Activated CD4-positive, alpha-beta T cell treated with anti-CD3 and anti-CD28 coated beads for 36 hours (primary cell): ENCODE data around the gene ZNF467. TPM values are rescaled to one million over a fixed set of nuclear protein-coding genes. Genes with fewer than 3 reads are reported as not detected.

ENCODE experiments used
- ATAC-seq: fragments of 200-7000 bp; cut with Tn5 transposase; one replicate; pipeline ENCODE4 v1.10.0; 2021; ENCODE audit warnings: mild to moderate bottlenecking, moderate library complexity
- CTCF ChIA-PET: fragments of 350-600 bp; sonication (Branson Sonifier 250); formaldehyde crosslinking; loops from one replicate; lab custom pipeline; 2021; ENCODE audit warnings: antibody characterized with exemption; lab: Charles Lee
- POLR2A ChIA-PET: fragments of 350-600 bp; sonication (Branson Sonifier 250); formaldehyde crosslinking; loops from one replicate; lab custom pipeline; 2021; ENCODE audit warnings: antibody characterized with exemption, inconsistent platforms; lab: Charles Lee
- DNase-seq: peaks from one replicate; pipeline ENCODE4 v3.0.0-alpha.2; 2020
- H3K27ac Mint-ChIP-seq: one replicate; pipeline ENCODE4 v1.8.0; 2021; ENCODE audit warnings: mixed read lengths
- H3K27me3 Mint-ChIP-seq: one replicate; pipeline ENCODE4 v1.8.0; 2021; ENCODE audit warnings: mixed read lengths
- H3K36me3 Mint-ChIP-seq: one replicate; pipeline ENCODE4 v1.8.0; 2021; ENCODE audit warnings: low read depth, mixed read lengths
- H3K4me1 Mint-ChIP-seq: one replicate; pipeline ENCODE4 v1.8.0; 2021; ENCODE audit warnings: mixed read lengths
- H3K4me3 Mint-ChIP-seq: one replicate; pipeline ENCODE4 v1.8.0; 2021; ENCODE audit warnings: mild to moderate bottlenecking, moderate library complexity, mixed read lengths
- H3K9me3 Mint-ChIP-seq: one replicate; pipeline ENCODE4 v1.8.0; 2021; ENCODE audit warnings: low read depth, mixed read lengths
- intact Hi-C, 2 experiments: fragments of 100-400 bp; cut with DNase I in 1 of 2; cut with micrococcal nuclease in 1 of 2; formaldehyde crosslinking; loops; one replicate each; pipeline versions ENCODE4 v1.14.2 to v1.15.1; 2022 to 2024; cut with DNase I, micrococcal nuclease
- total RNA-seq, 2 experiments: library from RNA; stranded (reverse); gene quantifications; one replicate each; pipeline ENCODE4 v1.2.3, GENCODE V29; 2021

ZNF467 gene
- total RNA-seq, 2 experiments from 2014 or later, result 0.23 to 0.25 TPM

DNA sequence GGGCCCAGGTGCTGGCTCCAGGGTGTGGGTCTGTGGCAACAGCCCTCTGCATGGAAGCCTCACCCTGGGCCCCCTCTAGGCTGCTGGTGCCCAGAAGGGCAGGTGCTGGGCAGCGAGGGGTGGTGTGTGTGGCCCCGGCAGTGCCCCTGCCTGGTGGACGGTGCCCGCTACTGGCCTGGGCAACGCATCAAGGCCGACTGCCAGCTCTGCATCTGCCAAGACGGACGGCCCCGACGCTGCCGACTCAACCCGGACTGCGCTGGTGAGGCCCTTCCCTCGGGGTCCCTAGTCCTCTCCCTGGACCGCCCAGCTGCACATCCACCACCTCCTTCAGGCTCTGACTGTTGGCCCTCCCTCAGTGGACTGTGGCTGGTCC, 18.8 kb upstream of the ZNF467 start:
- H3K4me1 Mint-ChIP-seq, result no peaks in the 10 kb centered on the region
- DNase-seq, result no peak
- intact Hi-C loops, result loop anchor here in 1 of 2 experiments (10.0 kb wide), 1 partner anchor 117 kb away; no protein-coding TSS in a partner anchor
- ATAC-seq, result no peak
- POLR2A ChIA-PET, result no interaction called here
- H3K36me3 Mint-ChIP-seq, result no peaks in the 10 kb centered on the region
- H3K27ac Mint-ChIP-seq, result no peak overlapping the region
- CTCF ChIA-PET, result interaction anchor here (0.6 kb wide), 1 partner anchor 11 kb away, joined by 3 read pairs; no protein-coding TSS in a partner anchor
- H3K4me3 Mint-ChIP-seq, result no peak overlapping the region
- peaks cover 12% of the 10 kb centered on the region for H3K27me3 Mint-ChIP-seq
- H3K9me3 Mint-ChIP-seq, result no peaks in the 10 kb centered on the region

GRCh38 chr7:149791411-149792219, 18.2 kb upstream of the ZNF467 start:
- no peak overlapping the region for H3K4me3 Mint-ChIP-seq
- ChIA-PET CTCF (interaction anchor here (0.6 kb wide), 1 partner anchor 11 kb away, joined by 3 read pairs; no protein-coding TSS in a partner anchor), POLR2A (no interaction called here)
- no peak overlapping the region for H3K27ac Mint-ChIP-seq
- no peaks in the 10 kb centered on the region for H3K4me1 Mint-ChIP-seq
- ATAC-seq, result no peak
- no peak for DNase-seq
- H3K36me3 Mint-ChIP-seq, result no peaks in the 10 kb centered on the region
- H3K27me3 Mint-ChIP-seq, result peaks cover 12% of the 10 kb centered on the region
- intact Hi-C loops, result loop anchor here in 1 of 2 experiments (10.0 kb wide), 1 partner anchor 117 kb away; no protein-coding TSS in a partner anchor
- H3K9me3 Mint-ChIP-seq, result no peaks in the 10 kb centered on the region

DNA sequence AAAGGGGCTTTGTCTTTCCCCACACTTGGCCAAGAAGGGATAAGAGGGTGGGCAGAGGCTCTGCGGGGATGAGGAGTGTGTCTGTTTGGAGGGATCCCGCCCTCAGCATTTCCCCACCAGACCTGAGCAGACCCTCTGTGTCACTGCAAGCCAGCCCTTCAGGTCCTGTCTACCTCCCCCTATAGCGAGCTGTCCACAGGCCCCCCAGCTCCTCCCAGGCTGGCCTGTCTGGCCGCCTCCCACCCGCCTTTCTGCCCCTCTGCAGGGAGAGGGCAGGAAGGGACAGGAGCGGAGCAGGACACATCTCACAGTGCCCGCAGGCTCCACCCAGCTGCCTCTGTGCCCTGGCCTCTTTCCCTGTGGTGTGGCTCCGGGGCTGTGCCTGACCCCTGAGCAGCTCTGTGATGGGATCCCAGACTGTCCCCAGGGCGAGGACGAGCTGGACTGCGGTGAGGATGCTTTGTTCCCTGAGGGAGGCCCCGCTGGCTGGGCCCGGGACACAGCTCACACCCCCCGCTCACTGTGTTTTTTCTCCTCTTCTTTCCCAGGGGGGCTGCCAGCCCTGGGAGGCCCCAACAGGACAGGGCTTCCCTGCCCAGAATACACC, 17.5 kb upstream of the ZNF467 start:
- H3K27me3 Mint-ChIP-seq, result peaks cover 12% of the 10 kb centered on the region
- intact Hi-C loops, result loop anchor here in 1 of 2 experiments (10.0 kb wide), 1 partner anchor 116 kb away; no protein-coding TSS in a partner anchor
- H3K4me1 Mint-ChIP-seq, result no peaks in the 10 kb centered on the region
- no peak overlapping the region for H3K4me3 Mint-ChIP-seq
- H3K36me3 Mint-ChIP-seq, result no peaks in the 10 kb centered on the region
- no peak for DNase-seq
- ATAC-seq, result no peak
- ChIA-PET POLR2A (no interaction called here), CTCF (no interaction called here)
- H3K9me3 Mint-ChIP-seq, result no peaks in the 10 kb centered on the region
- H3K27ac Mint-ChIP-seq, result no peak overlapping the region

DNA sequence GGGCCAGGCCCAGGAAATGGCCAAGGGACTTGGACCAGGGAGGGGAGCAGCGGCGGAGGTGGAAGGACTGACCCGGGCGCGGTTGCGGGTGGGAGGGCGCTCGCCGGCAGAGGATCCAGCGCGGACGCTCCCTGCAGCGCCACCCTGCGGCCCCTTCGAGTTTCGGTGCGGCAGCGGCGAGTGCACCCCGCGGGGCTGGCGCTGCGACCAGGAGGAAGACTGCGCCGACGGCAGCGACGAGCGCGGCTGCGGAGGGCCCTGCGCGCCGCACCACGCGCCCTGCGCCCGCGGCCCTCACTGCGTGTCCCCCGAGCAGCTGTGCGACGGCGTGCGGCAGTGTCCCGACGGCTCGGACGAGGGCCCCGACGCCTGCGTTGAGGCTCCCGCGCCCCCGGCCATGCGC, 16.8 kb upstream of the ZNF467 start:
- CTCF ChIA-PET, result interaction anchor here (1.0 kb wide), 1 partner anchor 16 kb away, joined by 3 read pairs; the partner anchor contains the start of gene ZNF467
- POLR2A ChIA-PET, result no interaction called here
- peak; percentile 77 for ATAC-seq

DNA sequence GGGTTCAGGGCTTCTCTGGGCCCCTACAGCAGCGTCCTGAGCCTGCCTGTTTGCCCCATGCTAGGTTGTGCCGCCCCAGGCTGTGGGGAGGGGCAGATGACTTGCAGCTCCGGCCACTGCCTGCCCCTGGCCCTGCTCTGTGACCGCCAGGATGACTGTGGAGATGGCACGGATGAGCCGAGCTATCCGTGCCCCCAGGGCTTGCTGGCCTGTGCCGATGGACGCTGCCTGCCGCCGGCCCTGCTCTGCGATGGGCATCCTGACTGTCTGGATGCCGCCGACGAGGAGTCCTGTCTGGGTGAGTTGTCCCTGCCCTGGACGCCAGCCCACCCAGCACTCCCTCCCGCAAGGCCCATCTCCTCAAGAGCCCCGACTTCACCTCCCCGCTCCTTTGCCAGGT, 15.7 kb upstream of the ZNF467 start:
- Mint-ChIP-seq H3K4me1 (no peaks in the 10 kb centered on the region), H3K36me3 (no peaks in the 10 kb centered on the region), H3K4me3 (no peak overlapping the region), H3K27ac (no peak overlapping the region), H3K9me3 (no peaks in the 10 kb centered on the region), H3K27me3 (peaks cover 12% of the 10 kb centered on the region)
- ChIA-PET CTCF (interaction anchor here (1.3 kb wide), 1 partner anchor 45 kb away, joined by 5 read pairs; no protein-coding TSS in a partner anchor), POLR2A (no interaction called here)
- DNase-seq (no peak), ATAC-seq (no peak)
- intact Hi-C loops, result no loop called here

More for the DNA sequence above, 16.8 kb upstream of the ZNF467 start:
- H3K27me3 Mint-ChIP-seq, result peaks cover 12% of the 10 kb centered on the region
- H3K4me1 Mint-ChIP-seq, result no peaks in the 10 kb centered on the region
- peak; percentile 78 for DNase-seq
- no peak overlapping the region for H3K4me3 Mint-ChIP-seq
- intact Hi-C loops, result loop anchor here in 1 of 2 experiments (10.0 kb wide), 1 partner anchor 115 kb away; no protein-coding TSS in a partner anchor
- no peaks in the 10 kb centered on the region for H3K9me3 Mint-ChIP-seq
- H3K36me3 Mint-ChIP-seq, result no peaks in the 10 kb centered on the region
- H3K27ac Mint-ChIP-seq, result no peak overlapping the region

GRCh38 chr7:149788300-149788851, 15.0 kb upstream of the ZNF467 start:
- intact Hi-C loops, result no loop called here
- no peak overlapping the region for H3K27ac Mint-ChIP-seq
- H3K4me1 Mint-ChIP-seq, result no peaks in the 10 kb centered on the region
- H3K4me3 Mint-ChIP-seq, result no peak overlapping the region
- DNase-seq (no peak), ATAC-seq (no peak)
- CTCF ChIA-PET, result interaction anchor here (0.8 to 1.3 kb wide), 3 partner anchors 12 to 56 kb away, joined by 3 to 5 read pairs (median 3); no protein-coding TSS in a partner anchor
- H3K27me3 Mint-ChIP-seq, result peaks cover 12% of the 10 kb centered on the region
- no peaks in the 10 kb centered on the region for H3K9me3 Mint-ChIP-seq
- POLR2A ChIA-PET, result no interaction called here
- no peaks in the 10 kb centered on the region for H3K36me3 Mint-ChIP-seq

- Mint-ChIP-seq H3K9me3 (no peaks in the 10 kb centered on the region), H3K27ac (no peak overlapping the region), H3K36me3 (no peaks in the 10 kb centered on the region), H3K4me1 (no peaks in the 10 kb centered on the region), H3K27me3 (peaks cover 12% of the 10 kb centered on the region), H3K4me3 (no peak overlapping the region)
- DNase-seq (peak; percentile 45), ATAC-seq (peak; percentile 76)
- intact Hi-C loops, result no loop called here
- ChIA-PET CTCF (interaction anchor here (0.8 to 1.3 kb wide), 3 partner anchors 13 to 56 kb away, joined by 3 to 5 read pairs (median 3); no protein-coding TSS in a partner anchor), POLR2A (no interaction called here)
These were observed 14.3 kb upstream of the ZNF467 start for GRCh38 chr7:149787428-149788299.

GRCh38 chr7:149785983-149786382, 12.6 kb upstream of the ZNF467 start:
- Mint-ChIP-seq H3K36me3 (no peaks in the 10 kb centered on the region), H3K4me3 (no peak overlapping the region), H3K9me3 (no peaks in the 10 kb centered on the region), H3K4me1 (no peaks in the 10 kb centered on the region), H3K27me3 (peaks cover 12% of the 10 kb centered on the region), H3K27ac (no peak overlapping the region)
- POLR2A ChIA-PET, result no interaction called here
- no peak for ATAC-seq
- intact Hi-C loops, result no loop called here
- no peak for DNase-seq
- CTCF ChIA-PET, result interaction anchor here (0.9 kb wide), 1 partner anchor 12 kb away, joined by 4 read pairs; the partner anchor contains the start of gene ZNF467

GRCh38 chr7:149785402-149785801, 12.0 kb upstream of the ZNF467 start:
- ATAC-seq (no peak), DNase-seq (no peak)
- intact Hi-C loops, result no loop called here
- H3K4me3 Mint-ChIP-seq, result no peak overlapping the region
- no peaks in the 10 kb centered on the region for H3K36me3 Mint-ChIP-seq
- H3K4me1 Mint-ChIP-seq, result no peaks in the 10 kb centered on the region
- ChIA-PET CTCF (no interaction called here), POLR2A (no interaction called here)
- no peak overlapping the region for H3K27ac Mint-ChIP-seq
- no peaks in the 10 kb centered on the region for H3K9me3 Mint-ChIP-seq
- peaks cover 8% of the 10 kb centered on the region for H3K27me3 Mint-ChIP-seq

DNA sequence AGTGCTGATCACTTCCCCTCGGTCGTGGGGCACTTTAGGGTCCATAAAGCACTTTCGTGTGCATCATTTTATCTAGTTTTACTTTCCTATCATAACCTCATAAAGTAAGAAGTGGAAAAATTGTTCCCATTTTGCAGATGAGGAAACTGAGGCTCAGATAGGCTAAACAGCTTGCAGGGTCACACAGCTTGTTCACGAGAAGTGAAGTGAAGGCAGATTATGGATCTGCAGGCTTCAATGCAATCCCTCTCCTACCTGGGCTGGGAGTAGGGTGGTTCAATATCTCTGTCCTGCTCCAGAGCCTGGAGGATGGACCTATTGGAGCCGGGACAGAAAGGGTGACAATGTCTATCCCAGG, 10.8 kb upstream of the ZNF467 start:
- Mint-ChIP-seq H3K27me3 (peaks cover 4% of the 10 kb centered on the region), H3K36me3 (no peaks in the 10 kb centered on the region), H3K9me3 (no peaks in the 10 kb centered on the region), H3K4me3 (no peak overlapping the region), H3K27ac (no peak overlapping the region), H3K4me1 (no peaks in the 10 kb centered on the region)
- ChIA-PET CTCF (interaction anchor here (0.5 to 0.6 kb wide), 2 partner anchors 1085 to 1242 kb away, joined by 3 read pairs; no protein-coding TSS in a partner anchor), POLR2A (no interaction called here)
- intact Hi-C loops, result no loop called here
- DNase-seq (no peak), ATAC-seq (no peak)
